G401 (cell line): ENCODE measurements around the gene OR9A2. TPM values are rescaled to one million over a fixed set of nuclear protein-coding genes. Genes with fewer than 3 reads are reported as not detected.
"Not testable (repeated sequence)": the region's sequence is repeated elsewhere in the genome, so short reads cannot be mapped to it uniquely, and the experiment has no call there.

ENCODE experiments used
- DNase-seq: peaks from one replicate; pipeline ENCODE4 v3.0.0-alpha.2; 2015; ENCODE audit warnings: low spot score
- in situ Hi-C: cut with HindIII; loops from 2 replicates; pipeline ENCODE4 v1.10.0; 2016; ENCODE audit warnings: low sequenced_read_pairs, mixed read lengths
- total RNA-seq: library from RNA; depleted of rRNA; stranded (reverse); fragments of >200 nt; shearing (Covaris generic); gene quantifications from 2 replicates; pipeline ENCODE4 v1.2.3, GENCODE V29; 2014; rRNA removed

The OR9A2 gene
- total RNA-seq, 1 experiment from 2014 or later: not detected

DNA sequence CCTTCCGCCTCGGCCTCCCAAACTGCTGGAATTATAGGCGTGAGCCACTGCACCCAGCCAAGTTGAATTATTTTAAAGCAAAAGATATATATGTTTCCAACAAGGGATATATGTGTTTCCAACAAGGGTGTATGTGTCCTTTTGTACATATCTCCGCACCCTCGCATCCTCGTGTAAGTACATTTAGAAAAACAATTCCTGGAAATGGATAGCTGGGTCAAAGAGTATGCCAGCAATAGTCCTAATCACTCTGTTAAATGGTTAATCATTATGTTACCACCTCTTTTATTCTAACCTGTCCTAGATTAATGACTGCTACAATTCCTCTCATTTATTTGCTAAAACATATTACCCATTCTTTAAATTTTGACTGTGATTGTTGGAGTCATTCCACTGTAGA is 28.0 kb downstream of the OR9A2 start:
- no peak for DNase-seq
- in situ Hi-C loops: no loop called here

DNA sequence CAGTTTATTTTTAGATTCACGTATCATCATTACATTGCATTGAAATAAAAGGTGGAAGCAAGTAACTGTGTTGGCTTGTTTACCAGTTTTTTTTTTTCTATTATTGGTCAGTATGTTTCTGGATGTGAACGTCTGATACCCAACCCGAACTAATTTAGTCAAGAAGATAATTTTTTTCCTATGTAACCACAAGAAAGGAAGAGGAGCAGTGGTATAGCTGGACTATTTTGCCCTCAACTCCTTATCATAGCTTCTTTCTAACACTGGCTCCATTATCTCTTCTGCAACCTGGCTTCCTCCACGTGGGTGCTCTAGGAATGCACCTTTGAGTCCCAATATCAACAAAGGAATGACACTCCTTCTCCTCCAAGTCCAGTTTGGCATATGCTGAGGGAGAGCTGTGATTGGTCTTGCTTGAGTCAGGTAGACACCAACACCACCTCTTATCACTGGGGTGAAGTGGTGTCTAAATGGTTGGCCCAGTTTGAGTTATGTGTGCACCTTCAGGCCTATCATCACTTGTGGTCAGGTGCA is 29.4 kb downstream of the OR9A2 start:
- DNase-seq: no peak
- in situ Hi-C loops: no loop called here

DNA sequence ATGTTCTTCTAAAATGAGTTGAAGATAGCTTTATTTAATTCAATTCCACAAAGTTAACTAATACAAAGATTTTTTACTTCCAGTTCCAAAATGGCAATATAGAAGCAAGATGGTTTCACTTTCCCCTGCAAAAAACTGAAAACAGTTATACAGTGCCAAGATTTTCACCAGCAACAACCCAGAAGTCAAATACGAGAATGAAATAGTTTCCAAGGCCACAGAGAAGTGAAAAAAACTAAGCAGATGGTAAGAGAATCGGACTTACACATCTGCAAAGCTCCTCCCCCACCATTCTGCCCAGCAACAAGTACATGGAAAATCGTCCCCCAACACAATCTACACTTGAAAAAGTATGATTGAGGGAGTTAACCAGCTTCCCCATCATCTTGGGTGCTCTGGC is 34.5 kb downstream of the OR9A2 start:
- no peak for DNase-seq
- in situ Hi-C loops: no loop called here

DNA sequence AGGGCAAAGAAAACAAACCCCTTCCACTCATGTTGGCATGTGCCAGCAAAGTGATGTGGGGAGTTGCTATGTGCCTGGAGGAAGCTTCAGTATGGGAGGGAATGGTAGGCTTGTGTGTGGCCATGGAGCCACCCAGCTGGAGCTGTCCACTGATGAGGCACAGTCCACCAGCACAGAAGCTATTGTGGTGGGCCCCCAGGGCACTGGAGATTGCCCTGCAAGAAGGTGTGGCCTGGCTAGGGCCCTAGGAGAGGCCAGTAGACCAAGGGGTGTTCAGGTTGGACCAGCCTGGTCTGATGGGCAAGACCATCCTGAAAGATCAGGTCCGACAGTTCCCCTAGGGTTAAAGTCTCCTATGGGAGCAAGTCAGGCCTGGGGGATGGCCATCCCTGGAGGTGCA is 42.6 kb downstream of the OR9A2 start:
- no peak for DNase-seq
- in situ Hi-C loops: no loop called here

DNA sequence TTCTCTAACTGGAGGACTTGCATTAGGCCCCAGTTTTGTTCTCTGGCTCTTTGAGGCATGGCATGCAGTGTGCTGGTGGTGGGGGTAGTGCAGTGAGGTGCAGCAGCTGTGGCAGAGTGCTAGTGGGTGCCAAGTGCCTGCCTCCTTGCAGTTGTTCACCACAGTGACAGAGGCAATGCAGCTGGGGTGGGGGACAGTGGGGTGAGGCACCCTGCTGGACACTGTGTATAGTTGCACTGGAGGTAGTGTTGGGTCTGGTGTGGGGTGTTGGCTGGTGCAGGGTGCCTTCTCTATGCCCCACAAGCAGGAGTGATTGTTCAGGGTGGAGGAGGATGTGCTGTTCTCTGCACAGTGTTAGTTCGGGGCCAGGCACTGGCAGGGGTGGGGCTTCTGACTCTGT is 43.1 kb downstream of the OR9A2 start:
- DNase-seq: no peak
- in situ Hi-C loops: no loop called here

DNA sequence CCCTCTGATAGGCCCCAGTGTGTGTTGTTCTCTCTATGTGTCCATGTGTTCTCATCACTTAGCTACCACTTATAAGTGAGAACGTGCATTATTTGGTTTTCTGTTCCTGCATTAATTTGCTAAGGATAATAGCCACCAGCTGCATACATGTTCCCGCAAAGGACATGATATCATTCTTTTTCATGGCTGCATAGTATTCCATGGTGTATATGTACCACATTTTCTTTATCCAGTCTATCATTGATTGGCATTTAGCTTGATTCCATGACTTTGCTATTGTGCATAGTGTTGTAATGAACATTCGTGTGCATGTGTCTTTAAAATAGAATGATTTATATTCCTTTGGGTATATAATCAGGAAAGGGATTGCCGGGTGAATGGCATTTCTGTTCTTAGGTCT is 48.5 kb downstream of the OR9A2 start:
- in situ Hi-C loops, DNase-seq: not testable (repeated sequence)

Other genes starting within 250 kb of the OR9A2 start
- not detected in 2 replicates for gene EPHB6, start 172.1 kb downstream of the OR9A2 start, total RNA-seq
- gene TRPV6, start 141.4 kb downstream of the OR9A2 start, total RNA-seq: not detected in 2 replicates
- not detected in 2 replicates for gene TRPV5, start 93.4 kb downstream of the OR9A2 start, total RNA-seq
- not detected in 2 replicates for gene LLCFC1, start 87.6 kb downstream of the OR9A2 start, total RNA-seq
- gene KEL, start 64.8 kb downstream of the OR9A2 start, total RNA-seq: not detected in 2 replicates
- gene OR6V1, start 25.2 kb upstream of the OR9A2 start, total RNA-seq: not detected in 2 replicates
- gene PIP, start 104.9 kb upstream of the OR9A2 start, total RNA-seq: not detected in 2 replicates
- not detected in 2 replicates for gene TAS2R39, start 156.3 kb upstream of the OR9A2 start, total RNA-seq
- not detected in 2 replicates for gene TAS2R40, start 194.9 kb upstream of the OR9A2 start, total RNA-seq
- gene GSTK1, start 236.3 kb upstream of the OR9A2 start, total RNA-seq: 3.2 and 7.0 TPM in 2 replicates